NCI-H446 treated with DMSO at 0.1 percent for 48 hours (cell line): ENCODE data around the gene RALA.
"Not testable (repeated sequence)": the region's sequence is repeated elsewhere in the genome, so short reads cannot be mapped to it uniquely, and the experiment has no call there.

Source experiments
- DNase-seq: peaks from one replicate; lab custom pipeline; 2025; lab: John Stamatoyannopoulos, UW

Gene RALA

GRCh38 chr7:39647816-39648215 is 24.4 kb downstream of the RALA start:
- no peak for DNase-seq

GRCh38 chr7:39650676-39651075 is 27.3 kb downstream of the RALA start:
- DNase-seq = peak; percentile 25

- DNase-seq = no peak
Observed at GRCh38 chr7:39651265-39651664, 27.9 kb downstream of the RALA start.

- DNase-seq = no peak
Observed at GRCh38 chr7:39656415-39656814, 33.0 kb downstream of the RALA start.

GRCh38 chr7:39659356-39660013 is 36.1 kb downstream of the RALA start:
- DNase-seq = peak; percentile 46

GRCh38 chr7:39661960-39662359 is 38.6 kb downstream of the RALA start:
- DNase-seq = no peak

GRCh38 chr7:39663263-39663662 is 39.9 kb downstream of the RALA start:
- DNase-seq = no peak

- DNase-seq = no peak
Observed at GRCh38 chr7:39664057-39664456, 40.7 kb downstream of the RALA start.

GRCh38 chr7:39664585-39664984 is 41.2 kb downstream of the RALA start:
- no peak for DNase-seq

- no peak for DNase-seq
Observed at GRCh38 chr7:39666562-39666961, 43.2 kb downstream of the RALA start.

- peak; percentile 97 for DNase-seq
Observed at GRCh38 chr7:39667341-39667923, 44.1 kb downstream of the RALA start.

GRCh38 chr7:39668280-39668679 is 44.9 kb downstream of the RALA start:
- DNase-seq = not testable (repeated sequence)

GRCh38 chr7:39670052-39670451 is 46.7 kb downstream of the RALA start:
- no peak for DNase-seq

- no peak for DNase-seq
Observed at GRCh38 chr7:39670934-39671333, 47.6 kb downstream of the RALA start.

- DNase-seq = peak; percentile 29
Observed at GRCh38 chr7:39672176-39672575, 48.8 kb downstream of the RALA start.

GRCh38 chr7:39673868-39674267 is 50.5 kb downstream of the RALA start:
- no peak for DNase-seq

- peak; percentile 6 for DNase-seq
Observed at GRCh38 chr7:39674406-39674805, 51.0 kb downstream of the RALA start.

- no peak for DNase-seq
Observed at GRCh38 chr7:39676346-39676745, 53.0 kb downstream of the RALA start.

- no peak for DNase-seq
Observed at GRCh38 chr7:39678930-39679709, 55.7 kb downstream of the RALA start.

GRCh38 chr7:39679874-39680273 is 56.5 kb downstream of the RALA start:
- DNase-seq = not testable (repeated sequence)

GRCh38 chr7:39681887-39682441 is 58.6 kb downstream of the RALA start:
- no peak for DNase-seq

- peak; percentile 50 for DNase-seq
Observed at GRCh38 chr7:39683216-39683845, 60.0 kb downstream of the RALA start.
